Upper lobe of left lung (tissue), 6 donors: ENCODE results near the gene DHFR2. TPM values are rescaled to one million over a fixed set of nuclear protein-coding genes. Genes with fewer than 3 reads are reported as not detected.

Source experiments
- ATAC-seq, 2 donors: fragments of 200-7000 bp; cut with Tn5 transposase; one replicate each; pipeline ENCODE4 v1.9.1; 2022; ENCODE audit warnings: mild to moderate bottlenecking in 2 of 2, moderate library complexity in 2 of 2; ENCODE audit not compliant: low FRiP score in 2 of 2
- DNase-seq, 2 donors: peaks; one replicate each; pipeline ENCODE4 v3.0.0-alpha.2; 2019 to 2020
- H3K27ac ChIP-seq, 4 donors: fragments of 200-600 bp; sonication (generic); one replicate each; pipeline ENCODE4 v1.5.1; 2016 to 2019
- H3K27me3 ChIP-seq, 4 donors: fragments of 200-600 bp; sonication (generic); one replicate each; pipeline ENCODE4 v1.5.1; 2017 to 2019
- H3K36me3 ChIP-seq, 4 donors: fragments of 200-600 bp; sonication (generic); one replicate each; pipeline ENCODE4 v1.5.1; 2016 to 2019
- H3K4me1 ChIP-seq, 4 donors: fragments of 200-600 bp; sonication (generic); one replicate each; pipeline ENCODE4 v1.5.1; 2018 to 2019
- H3K4me3 ChIP-seq, 4 donors: fragments of 200-600 bp; sonication (generic); one replicate each; pipeline ENCODE4 v1.5.1; 2017 to 2019; ENCODE audit warnings: mild to moderate bottlenecking in 2 of 4, moderate library complexity in 1 of 4
- H3K9me3 ChIP-seq, 4 donors: fragments of 200-600 bp; sonication (generic); one replicate each; pipeline ENCODE4 v1.5.1; 2018 to 2019
- CTCF ChIP-seq, 6 experiments: fragments of 450-650 bp in 4 of 6; fragments of 200-600 bp in 2 of 6; sonication (generic) in 2 of 6; IDR thresholded peaks; one replicate each; pipeline ENCODE4 v1.5.1; 2016 to 2019; ENCODE audit warnings: antibody characterized with exemption in 6 of 6
- EP300 ChIP-seq, 4 donors: sonication (generic); formaldehyde crosslinking; IDR thresholded peaks; one replicate each; pipeline ENCODE4 v1.5.1; 2017; ENCODE audit warnings: antibody characterized with exemption in 4 of 4, control low read depth in 2 of 4
- POLR2A ChIP-seq, 4 donors: fragments of 450-650 bp; IDR thresholded peaks; one replicate each; pipeline ENCODE4 v1.5.1; 2016 to 2017; ENCODE audit warnings: antibody characterized with exemption in 4 of 4, mild to moderate bottlenecking in 2 of 4
- POLR2AphosphoS5 ChIP-seq, 2 donors: sonication (generic); formaldehyde crosslinking; IDR thresholded peaks; one replicate each; pipeline ENCODE4 v1.5.1; 2017; ENCODE audit warnings: antibody characterized with exemption in 2 of 2
- WGBS, 2 donors: methylation state at CpG; one replicate each; pipeline ENCODE4 v1.1.5; 2017 to 2018; 5-methylcytosine and 5-hydroxymethylcytosine counted together
- total RNA-seq, 6 donors: library from RNA; depleted of rRNA in 4 of 6; stranded (reverse); fragments of >200 nt in 4 of 6; gene quantifications; one replicate each; pipeline versions ENCODE4 v1.1.0 to v1.2.1, GENCODE V29; 2016 to 2021
- donor health status: DM: no; HTN: no; CAD: no; lungs with moderate emphysema.
- donor health status: DM: no; HTN: yes; CAD: no; lungs with severe emphysema.

DHFR2 gene
- total RNA-seq, 6 donors from 2014 or later, result 2.7 to 7.9 (median 5.3) TPM

- no peaks in the 10 kb centered on the region for H3K9me3 ChIP-seq
- no peak for DNase-seq
- ATAC-seq, result no peak
- no peaks in the 10 kb centered on the region for H3K4me1 ChIP-seq
- H3K4me3 ChIP-seq, result no peak overlapping the region
- no peak overlapping the region for H3K27ac ChIP-seq
- H3K27me3 ChIP-seq, result no peaks in the 10 kb centered on the region
- 85 to 89% methylated on average over 3 of the region's 3 CpGs for WGBS, 2 donors
- no peak for TF ChIP-seq POLR2AphosphoS5 (IDR thresholded peaks at IDR 0.05)
- TF ChIP-seq CTCF (IDR thresholded peaks at IDR 0.05), result no peak
- TF ChIP-seq POLR2A (IDR thresholded peaks at IDR 0.05), result no peak
- no peak for TF ChIP-seq EP300 (IDR thresholded peaks at IDR 0.05)
- H3K36me3 ChIP-seq, result no peaks in the 10 kb centered on the region
These were observed 38.3 kb downstream of the DHFR2 start for GRCh38 chr3:94024385-94024784.

- WGBS, 2 donors, result 71 to 86% methylated on average over 3 of the region's 3 CpGs
- H3K4me3 ChIP-seq, result no peak overlapping the region
- ATAC-seq (no peak), DNase-seq (no peak)
- H3K36me3 ChIP-seq, result no peaks in the 10 kb centered on the region
- H3K4me1 ChIP-seq, result no peaks in the 10 kb centered on the region
- no peaks in the 10 kb centered on the region for H3K9me3 ChIP-seq
- no peaks in the 10 kb centered on the region for H3K27me3 ChIP-seq
- TF ChIP-seq CTCF (IDR thresholded peaks at IDR 0.05), result no peak
- TF ChIP-seq EP300 (IDR thresholded peaks at IDR 0.05), result no peak
- no peak for TF ChIP-seq POLR2AphosphoS5 (IDR thresholded peaks at IDR 0.05)
- TF ChIP-seq POLR2A (IDR thresholded peaks at IDR 0.05), result no peak
- no peak overlapping the region for H3K27ac ChIP-seq
These were observed 42.4 kb downstream of the DHFR2 start for GRCh38 chr3:94020293-94020692.

- TF ChIP-seq POLR2AphosphoS5 (IDR thresholded peaks at IDR 0.05) (no peak), EP300 (IDR thresholded peaks at IDR 0.05) (no peak), CTCF (IDR thresholded peaks at IDR 0.05) (no peak)
- Histone ChIP-seq H3K4me3 (no peak overlapping the region), H3K4me1 (no peaks in the 10 kb centered on the region), H3K9me3 (no peaks in the 10 kb centered on the region), H3K27me3 (no peaks in the 10 kb centered on the region), H3K36me3 (no peaks in the 10 kb centered on the region), H3K27ac (no peak overlapping the region)
- DNase-seq, result no peak
- 68 to 84% methylated on average over 2 of the region's 2 CpGs for WGBS, 2 donors
- no peak for ATAC-seq
These were observed 43.1 kb downstream of the DHFR2 start for GRCh38 chr3:94019659-94020058.

GRCh38 chr3:94015025-94015424 is 47.7 kb downstream of the DHFR2 start:
- H3K27ac ChIP-seq, result no peak overlapping the region
- no peaks in the 10 kb centered on the region for H3K27me3 ChIP-seq
- ATAC-seq, result no peak
- no peaks in the 10 kb centered on the region for H3K9me3 ChIP-seq
- DNase-seq, result no peak
- H3K36me3 ChIP-seq, result peaks cover 0 to 2% (median 0%) of the 10 kb centered on the region in 4 donors
- no peak overlapping the region for H3K4me3 ChIP-seq
- H3K4me1 ChIP-seq, result no peaks in the 10 kb centered on the region
- WGBS, 2 donors, result 88 to 90% methylated on average over 1 of the region's 1 CpG
- no peak for TF ChIP-seq POLR2A (IDR thresholded peaks at IDR 0.05)
- no peak for TF ChIP-seq EP300 (IDR thresholded peaks at IDR 0.05)
- no peak for TF ChIP-seq POLR2AphosphoS5 (IDR thresholded peaks at IDR 0.05)
- no peak for TF ChIP-seq CTCF (IDR thresholded peaks at IDR 0.05)

GRCh38 chr3:94012185-94012584 is 50.5 kb downstream of the DHFR2 start:
- Histone ChIP-seq H3K36me3 (peaks cover 0 to 2% (median 0%) of the 10 kb centered on the region in 4 donors), H3K27me3 (no peaks in the 10 kb centered on the region), H3K4me3 (no peak overlapping the region), H3K9me3 (no peaks in the 10 kb centered on the region), H3K27ac (no peak overlapping the region), H3K4me1 (no peaks in the 10 kb centered on the region)
- no peak for DNase-seq
- TF ChIP-seq EP300 (IDR thresholded peaks at IDR 0.05) (no peak), CTCF (IDR thresholded peaks at IDR 0.05) (no peak), POLR2A (IDR thresholded peaks at IDR 0.05) (no peak), POLR2AphosphoS5 (IDR thresholded peaks at IDR 0.05) (no peak)
- ATAC-seq, result no peak
- 52 to 67% methylated on average over 1 of the region's 1 CpG for WGBS, 2 donors
